ENCODE data around the gene EFCAB3. TPM values are rescaled to one million over a fixed set of nuclear protein-coding genes. Genes with fewer than 3 reads are reported as not detected.
"Not testable (repeated sequence)": the region's sequence is repeated elsewhere in the genome, so short reads cannot be mapped to it uniquely, and the experiment has no call there.

EFCAB3 gene
- total RNA-seq, 1 donor from 2014 or later: not detected

- intact Hi-C loops (cut with micrococcal nuclease): no loop called here
- DNase-seq (no peak), ATAC-seq (no peak)
These were observed 75.7 kb downstream of the EFCAB3 start for GRCh38 chr17:62456016-62456415.

- intact Hi-C loops (cut with micrococcal nuclease); DNase-seq; ATAC-seq: not testable (repeated sequence)
These were observed 78.1 kb downstream of the EFCAB3 start for GRCh38 chr17:62458483-62458882.

GRCh38 chr17:62464422-62464821 is 84.1 kb downstream of the EFCAB3 start:
- intact Hi-C loops (cut with micrococcal nuclease); DNase-seq; ATAC-seq: not testable (repeated sequence)

GRCh38 chr17:62465271-62465670 is 84.9 kb downstream of the EFCAB3 start:
- DNase-seq; ATAC-seq; intact Hi-C loops (cut with micrococcal nuclease): not testable (repeated sequence)

Other genes starting within 250 kb of the EFCAB3 start
- 17.8 TPM for gene METTL2A, start 43.3 kb downstream of the EFCAB3 start, total RNA-seq
- 29.5 TPM for gene TLK2, start 98.3 kb downstream of the EFCAB3 start, total RNA-seq
- gene MRC2, start 247.1 kb downstream of the EFCAB3 start, total RNA-seq: 18.1 TPM